Sciatic nerve (tissue), 2 donors: ENCODE measurements around the gene C3orf20. TPM values are rescaled to one million over a fixed set of nuclear protein-coding genes. Genes with fewer than 3 reads are reported as not detected.

Source experiments
- ATAC-seq: fragments of 200-7000 bp; cut with Tn5 transposase; one replicate; pipeline ENCODE4 v1.9.1; 2020; ENCODE audit warnings: mild to moderate bottlenecking, moderate library complexity
- DNase-seq: peaks from one replicate; pipeline ENCODE4 v3.0.0-alpha.2; 2020; ENCODE audit warnings: low spot score
- intact Hi-C: fragments of 100-400 bp; cut with DNase I; formaldehyde crosslinking; loops from one replicate; pipeline ENCODE4 v1.14.2; 2022
- total RNA-seq: library from RNA; stranded (reverse); fragmentation: NEBNext Ultra II Directional; extraction: Animal tissue kit (Norgen Biotek cat#: 25700); gene quantifications from one replicate; pipeline ENCODE4 v1.2.1, GENCODE V29; 2021
- donor health status: DM: no; HTN: no; CAD: no.
- donor health status: DM: no; HTN: no; CAD: no.

C3orf20 gene
- total RNA-seq, 1 donor from 2014 or later: 0.18 TPM

- no peak for ATAC-seq
- intact Hi-C loops: no loop called here
- no peak for DNase-seq
Observed at GRCh38 chr3:14818804-14819500, 144.0 kb downstream of the C3orf20 start, which contains the start of gene FGD5. TSS of gene FGD5 (plus strand) at chr3:14818962. CDS start at chr3:14819072, 110 bp downstream.

- ATAC-seq: no peak
Observed at GRCh38 chr3:14819671-14820070, 144.7 kb downstream of the C3orf20 start.

DNA sequence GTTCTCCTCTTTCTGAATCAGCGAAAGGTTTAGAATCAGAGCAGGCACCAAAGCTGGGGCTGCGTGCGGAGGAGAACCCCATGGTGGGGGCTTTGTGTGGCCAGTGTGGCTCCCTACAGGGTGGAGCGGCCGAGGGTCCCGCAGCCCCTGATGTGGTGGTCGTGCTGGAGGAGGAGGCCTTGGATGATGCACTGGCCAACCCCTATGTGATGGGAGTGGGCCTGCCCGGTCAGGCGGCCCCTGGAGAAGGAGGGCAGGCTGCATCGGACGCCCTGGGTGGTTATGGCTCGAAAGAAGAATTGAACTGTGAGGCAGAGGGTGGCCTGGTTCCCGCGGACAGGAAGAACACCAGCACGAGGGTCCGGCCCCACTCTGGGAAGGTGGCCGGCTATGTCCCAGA is 145.2 kb downstream of the C3orf20 start:
- ATAC-seq (no peak), DNase-seq (no peak)
- intact Hi-C loops: no loop called here

More at GRCh38 chr3:14819671-14820070, 144.7 kb downstream of the C3orf20 start:
- intact Hi-C loops: no loop called here
- DNase-seq: no peak

GRCh38 chr3:14821151-14821550 is 146.2 kb downstream of the C3orf20 start:
- no peak for ATAC-seq
- intact Hi-C loops: no loop called here
- no peak for DNase-seq

DNA sequence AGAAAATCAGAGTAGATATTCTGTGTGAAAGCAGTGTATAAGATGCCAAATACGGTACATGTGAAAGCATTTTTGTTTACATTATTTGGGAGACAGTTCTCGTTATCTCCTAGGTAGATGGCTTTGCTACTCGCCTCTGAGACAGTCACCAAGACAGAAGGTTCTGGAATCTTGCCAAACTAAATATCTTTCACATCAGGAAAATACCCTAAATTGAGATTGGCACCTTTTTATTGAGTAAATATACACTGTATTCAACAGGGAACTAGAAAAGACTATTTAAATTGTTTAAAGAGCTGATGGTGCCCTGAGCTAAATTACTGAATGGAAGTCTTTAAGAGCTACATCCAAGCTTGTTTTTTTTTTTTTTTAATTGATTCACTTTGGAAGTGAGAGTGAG is 147.2 kb downstream of the C3orf20 start:
- intact Hi-C loops: no loop called here
- ATAC-seq (no peak), DNase-seq (no peak)

Other genes starting within 250 kb of the C3orf20 start
- gene GRIP2, start 134.8 kb upstream of the C3orf20 start, total RNA-seq: 2.3 TPM
- 31.0 TPM for gene CCDC174, start 23.4 kb upstream of the C3orf20 start, total RNA-seq
- 57.4 TPM for gene FGD5, start 143.8 kb downstream of the C3orf20 start, total RNA-seq